ENCODE data around the gene RPL28.

RPL28 gene

DNA sequence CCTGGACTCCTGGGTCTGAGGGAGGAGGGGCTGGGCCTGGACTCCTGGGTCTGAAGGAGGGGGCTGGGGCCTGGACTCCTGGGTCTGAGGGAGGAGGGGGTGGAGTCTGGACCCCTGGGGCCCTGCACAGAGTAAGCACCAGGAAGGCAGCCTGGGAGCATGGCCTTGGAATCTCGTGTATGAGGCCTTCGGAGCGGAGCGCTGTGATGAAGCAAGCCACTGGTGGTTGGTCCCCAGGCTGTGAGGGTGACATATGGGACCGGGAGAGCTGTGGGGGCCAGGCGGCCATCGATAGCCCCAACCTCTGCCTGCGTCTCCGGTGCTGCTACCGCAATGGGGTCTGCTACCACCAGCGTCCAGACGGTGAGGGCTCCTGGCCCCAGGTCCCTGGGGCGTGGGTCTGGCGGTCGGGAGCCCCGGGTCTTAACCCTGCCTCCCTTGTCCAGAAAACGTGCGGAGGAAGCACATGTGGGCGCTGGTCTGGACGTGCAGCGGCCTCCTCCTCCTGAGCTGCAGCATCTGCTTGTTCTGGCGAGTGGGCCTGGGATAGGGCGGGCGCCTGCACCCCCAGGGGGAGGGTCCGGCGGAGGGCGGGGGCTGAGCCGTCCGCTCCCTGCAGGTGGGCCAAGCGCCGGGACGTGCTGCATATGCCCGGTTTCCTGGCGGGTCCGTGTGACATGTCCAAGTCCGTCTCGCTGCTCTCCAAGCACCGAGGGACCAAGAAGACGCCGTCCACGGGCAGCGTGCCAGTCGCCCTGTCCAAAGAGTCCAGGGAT lies 8.2 kb upstream of the RPL28 start:
- no peak overlapping the region for H3K4me3 ChIP-seq (ENCODE audit: low read depth, low read length)

DNA sequence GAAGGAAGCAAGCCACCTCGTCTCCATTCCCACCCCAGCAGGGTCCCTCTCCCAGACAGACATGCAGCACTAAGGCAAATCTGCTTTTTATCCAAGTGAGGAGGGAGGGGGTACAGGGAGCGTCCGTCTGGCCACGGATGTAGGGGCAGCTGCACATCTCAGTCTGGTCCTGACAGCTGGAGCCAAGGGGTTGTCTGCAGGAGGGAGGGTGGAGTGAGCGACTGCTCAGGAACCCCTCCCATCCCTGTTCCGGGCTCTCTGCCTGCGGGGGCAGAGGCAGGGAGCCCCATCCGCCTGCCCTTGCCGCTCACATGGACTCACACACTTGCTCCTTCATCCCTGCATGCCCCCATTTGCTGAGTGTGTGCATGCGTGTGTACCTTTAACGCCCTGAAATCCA lies 6.6 kb upstream of the RPL28 start:
- TF ChIP-seq, protein P1, sequence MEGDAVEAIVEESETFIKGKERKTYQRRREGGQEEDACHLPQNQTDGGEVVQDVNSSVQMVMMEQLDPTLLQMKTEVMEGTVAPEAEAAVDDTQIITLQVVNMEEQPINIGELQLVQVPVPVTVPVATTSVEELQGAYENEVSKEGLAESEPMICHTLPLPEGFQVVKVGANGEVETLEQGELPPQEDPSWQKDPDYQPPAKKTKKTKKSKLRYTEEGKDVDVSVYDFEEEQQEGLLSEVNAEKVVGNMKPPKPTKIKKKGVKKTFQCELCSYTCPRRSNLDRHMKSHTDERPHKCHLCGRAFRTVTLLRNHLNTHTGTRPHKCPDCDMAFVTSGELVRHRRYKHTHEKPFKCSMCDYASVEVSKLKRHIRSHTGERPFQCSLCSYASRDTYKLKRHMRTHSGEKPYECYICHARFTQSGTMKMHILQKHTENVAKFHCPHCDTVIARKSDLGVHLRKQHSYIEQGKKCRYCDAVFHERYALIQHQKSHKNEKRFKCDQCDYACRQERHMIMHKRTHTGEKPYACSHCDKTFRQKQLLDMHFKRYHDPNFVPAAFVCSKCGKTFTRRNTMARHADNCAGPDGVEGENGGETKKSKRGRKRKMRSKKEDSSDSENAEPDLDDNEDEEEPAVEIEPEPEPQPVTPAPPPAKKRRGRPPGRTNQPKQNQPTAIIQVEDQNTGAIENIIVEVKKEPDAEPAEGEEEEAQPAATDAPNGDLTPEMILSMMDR (IDR thresholded peaks at IDR 0.05; ENCODE audit: borderline replicate concordance, insufficient read depth, low read depth, low read length): no peak
- H3K4me3 ChIP-seq (ENCODE audit: low read depth, low read length): no peak overlapping the region

More for the DNA sequence above, 8.2 kb upstream of the RPL28 start:
- TF ChIP-seq, protein P1 (IDR thresholded peaks at IDR 0.05; ENCODE audit: borderline replicate concordance, insufficient read depth, low read depth, low read length): no peak

DNA sequence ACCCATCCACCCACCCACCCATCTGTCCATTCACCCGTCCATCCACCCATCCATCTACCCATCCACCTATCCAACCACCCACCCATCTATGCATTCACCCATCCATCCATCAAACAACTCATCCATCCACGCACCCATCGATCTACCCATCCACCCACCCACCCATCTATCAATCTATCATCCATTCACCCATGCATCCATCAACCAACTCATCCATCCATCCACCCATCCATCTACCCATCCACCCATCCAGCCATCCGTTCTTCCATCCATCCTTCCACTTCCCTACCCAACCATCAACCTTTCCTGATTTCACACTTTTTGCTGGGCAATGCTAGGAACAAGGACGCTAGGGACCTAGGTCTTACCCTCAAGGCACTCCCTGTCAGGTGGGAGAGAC lies 3.7 kb upstream of the RPL28 start:
- TF ChIP-seq, protein P1 (IDR thresholded peaks at IDR 0.05; ENCODE audit: borderline replicate concordance, insufficient read depth, low read depth, low read length): no peak
- no peak overlapping the region for H3K4me3 ChIP-seq (ENCODE audit: low read depth, low read length)

DNA sequence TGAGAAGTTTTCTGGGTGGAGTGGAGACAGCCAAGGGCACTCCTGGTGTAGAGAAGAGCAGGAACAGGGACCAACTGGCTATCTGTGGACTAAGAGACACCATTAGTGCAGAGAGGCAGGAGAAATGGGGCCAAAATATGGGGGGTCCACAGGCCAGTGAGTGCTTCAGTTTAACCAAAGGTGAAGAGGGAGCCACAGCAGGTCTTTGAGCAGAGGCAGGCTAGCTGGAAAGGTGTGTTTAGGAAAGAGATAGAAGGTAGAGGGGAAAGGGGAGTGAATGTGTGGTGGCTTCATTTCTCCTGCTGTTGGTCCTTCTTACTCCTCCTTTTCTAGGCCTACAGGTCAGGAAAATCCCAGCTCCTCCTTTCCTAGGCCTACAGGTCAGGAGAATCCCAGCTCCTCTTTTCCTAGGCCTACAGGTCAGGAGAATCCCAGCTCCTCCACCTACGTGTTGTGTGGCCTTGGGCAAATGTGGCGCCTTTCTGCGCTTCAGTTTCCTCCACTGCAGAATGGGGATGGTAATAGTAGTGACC lies 3.1 kb upstream of the RPL28 start:
- TF ChIP-seq, protein P1 (IDR thresholded peaks at IDR 0.05; ENCODE audit: borderline replicate concordance, insufficient read depth, low read depth, low read length): no peak
- peak overlapping the region; percentile 68 for H3K4me3 ChIP-seq (ENCODE audit: low read depth, low read length)

DNA sequence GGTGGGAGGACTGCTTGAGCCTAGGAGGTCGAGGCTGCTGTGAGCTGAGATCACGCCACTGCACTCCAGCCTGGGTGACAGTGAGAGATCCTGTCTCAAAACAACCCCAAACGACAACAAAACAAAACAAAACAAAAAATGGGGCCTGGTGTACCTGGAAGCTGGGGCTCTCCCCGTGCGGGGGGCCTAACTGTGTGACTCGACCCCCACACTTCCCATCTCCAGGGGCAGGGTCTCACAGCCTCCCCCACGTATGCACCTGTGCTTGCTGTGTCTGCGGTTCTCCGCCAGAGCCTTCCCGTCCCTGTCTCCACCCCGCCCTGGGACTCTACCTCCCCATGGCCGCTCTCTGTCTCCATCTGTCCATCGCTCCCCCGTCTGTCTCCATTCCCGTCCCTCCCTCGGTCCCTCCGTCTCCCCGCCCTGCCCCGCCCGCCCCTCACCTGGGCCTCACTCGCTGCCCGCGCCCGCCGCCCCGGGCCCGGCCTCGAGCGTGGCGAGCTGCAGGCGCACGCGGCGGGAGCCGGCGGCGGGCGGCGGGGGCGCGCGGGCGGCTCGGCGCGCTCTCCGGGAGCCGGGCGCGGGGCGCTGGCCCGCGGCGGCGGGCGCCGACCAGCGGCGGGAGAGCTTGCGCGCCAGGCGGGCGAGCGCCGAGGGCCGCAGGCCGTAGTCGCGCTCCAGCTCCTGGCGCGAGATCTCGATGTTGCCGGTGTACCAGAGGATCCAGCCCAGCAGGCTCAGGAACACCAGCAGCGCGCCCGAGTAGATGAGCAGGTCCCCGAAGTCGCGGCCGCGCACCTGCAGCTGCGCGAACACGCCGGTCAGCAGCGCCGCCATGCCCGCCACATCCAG lies 2.2 kb upstream of the RPL28 start:
- peak overlapping the region; percentile 99 for H3K4me3 ChIP-seq (ENCODE audit: low read depth, low read length)
- TF ChIP-seq, protein P1 (IDR thresholded peaks at IDR 0.05; ENCODE audit: borderline replicate concordance, insufficient read depth, low read depth, low read length): peak; percentile 37; the same call in 1 of the 2 replicates

DNA sequence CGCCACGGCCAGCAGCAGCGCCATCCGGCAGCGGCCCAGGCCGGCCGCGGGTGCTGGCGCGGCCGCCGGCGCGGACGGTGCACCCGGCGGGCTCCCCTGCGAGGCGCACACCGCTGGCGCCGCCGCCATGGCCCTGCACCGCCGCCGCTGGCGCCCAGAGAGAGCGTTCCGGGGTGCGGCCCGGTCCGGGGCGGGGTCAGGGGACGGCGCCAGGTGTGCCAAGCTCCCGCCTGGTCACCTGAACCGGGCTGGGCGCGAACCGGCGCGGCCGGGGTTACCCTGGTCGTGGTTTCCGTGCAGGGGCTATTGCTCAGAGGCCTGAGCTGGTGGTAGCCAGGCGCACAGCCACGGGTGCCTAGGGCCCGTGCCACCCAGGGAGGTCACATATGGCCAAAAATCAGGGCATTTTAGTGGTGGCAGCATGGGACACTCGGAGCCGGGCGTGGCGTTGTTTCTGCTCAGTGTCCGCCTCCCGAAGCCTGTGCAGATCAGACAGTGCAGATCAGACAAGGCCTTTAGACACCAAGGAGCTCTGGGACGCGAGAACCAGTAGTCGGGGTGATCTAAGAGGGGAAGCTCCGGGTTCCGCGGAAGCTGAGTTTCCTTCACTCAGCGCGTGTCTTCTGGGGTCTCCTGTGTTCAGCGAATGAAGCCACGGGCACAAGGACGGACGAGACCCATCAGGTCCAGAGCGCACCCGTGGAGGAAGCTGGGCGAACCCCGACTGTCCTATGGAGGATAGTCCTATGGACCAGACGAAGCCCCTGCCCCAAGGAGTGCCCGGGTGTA lies 1.4 kb upstream of the RPL28 start, which contains the start of gene TMEM238:
TMEM238 (minus strand) TSS at position 162 of the 789 bp plus-strand sequence; CDS start at position 129, 33 bp downstream.
- TF ChIP-seq, protein P1 (IDR thresholded peaks at IDR 0.05; ENCODE audit: borderline replicate concordance, insufficient read depth, low read depth, low read length): no peak
- H3K4me3 ChIP-seq (ENCODE audit: low read depth, low read length): peak within 1 kb of the TSS; percentile 99
